IMR-90 (cell line): ENCODE measurements around the gene CXCL12.

Experiments
- CTCF ChIP-seq: conservative IDR thresholded peaks from 2 replicates; pipeline ENCODE4 v1.5.1; 2012; ENCODE audit warnings: mild to moderate bottlenecking, low read depth, low read length, improper control_type of control experiment
- FOS ChIP-seq: fragments of 150-350 bp; IDR thresholded peaks from 2 replicates; pipeline ENCODE4 v1.6.1; 2016; ENCODE audit warnings: low read depth, low read length
- MAFK ChIP-seq: IDR thresholded peaks from 2 replicates; pipeline ENCODE4 v1.6.1; 2012; ENCODE audit warnings: low read depth, low read length, improper control_type of control experiment
- MAZ ChIP-seq: IDR thresholded peaks from 2 replicates; pipeline ENCODE4 v1.6.1; 2012; ENCODE audit warnings: low read depth, mild to moderate bottlenecking, low read length, improper control_type of control experiment, moderate library complexity, borderline replicate concordance
- POLR2A ChIP-seq: IDR thresholded peaks from 2 replicates; pipeline ENCODE4 v1.6.1; 2012; ENCODE audit warnings: mild to moderate bottlenecking, low read depth, low read length
- TF ChIP-seq, protein P1 (sequence below): fragments of 150-350 bp; IDR thresholded peaks from 2 replicates; pipeline ENCODE4 v1.6.1; 2017; ENCODE audit warnings: mild to moderate bottlenecking, antibody characterized with exemption, low read length, low read depth

GRCh38 chr10:44354771-44355170 lies 30.1 kb downstream of the CXCL12 start:
- TF ChIP-seq FOS (no peak), POLR2A (no peak), CTCF (no peak), MAFK (no peak), MAZ (no peak)
- TF ChIP-seq, protein P1, sequence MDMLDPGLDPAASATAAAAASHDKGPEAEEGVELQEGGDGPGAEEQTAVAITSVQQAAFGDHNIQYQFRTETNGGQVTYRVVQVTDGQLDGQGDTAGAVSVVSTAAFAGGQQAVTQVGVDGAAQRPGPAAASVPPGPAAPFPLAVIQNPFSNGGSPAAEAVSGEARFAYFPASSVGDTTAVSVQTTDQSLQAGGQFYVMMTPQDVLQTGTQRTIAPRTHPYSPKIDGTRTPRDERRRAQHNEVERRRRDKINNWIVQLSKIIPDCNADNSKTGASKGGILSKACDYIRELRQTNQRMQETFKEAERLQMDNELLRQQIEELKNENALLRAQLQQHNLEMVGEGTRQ, result no peak
